Calu3 (cell line): ENCODE data around the gene RIMKLA. TPM values are rescaled to one million over a fixed set of nuclear protein-coding genes. Genes with fewer than 3 reads are reported as not detected.

Experiments
- BruUV-seq: library from RNA; stranded (reverse); fragments of 400-500 nt; replicated peaks from 2 replicates; lab custom pipeline; 2021; lab: Mats Ljungman, UMichigan
- CTCF ChIA-PET: fragments of 300-600 bp; sonication (Branson Sonifier 250); formaldehyde crosslinking; loops from one replicate; lab custom pipeline; 2022; ENCODE audit warnings: antibody characterized with exemption; lab: Charles Lee
- DNase-seq: peaks from one replicate; pipeline ENCODE4 v3.0.0; 2022
- H3K27ac Mint-ChIP-seq: one replicate; pipeline ENCODE4 v1.8.0; 2022; ENCODE audit warnings: mixed read lengths; ENCODE audit not compliant: unreplicated experiment
- H3K27me3 Mint-ChIP-seq: one replicate; pipeline ENCODE4 v1.8.0; 2022; ENCODE audit warnings: mixed read lengths; ENCODE audit not compliant: unreplicated experiment
- H3K36me3 Mint-ChIP-seq: one replicate; pipeline ENCODE4 v1.8.0; 2022; ENCODE audit warnings: mild to moderate bottlenecking, moderate library complexity, mixed read lengths; ENCODE audit not compliant: insufficient read depth, unreplicated experiment
- H3K4me1 Mint-ChIP-seq: one replicate; pipeline ENCODE4 v1.8.0; 2022; ENCODE audit warnings: mild to moderate bottlenecking, low read depth, mixed read lengths; ENCODE audit not compliant: unreplicated experiment
- H3K4me3 Mint-ChIP-seq: one replicate; pipeline ENCODE4 v1.8.0; 2022; ENCODE audit warnings: mild to moderate bottlenecking, low read depth, moderate library complexity, mixed read lengths; ENCODE audit not compliant: unreplicated experiment
- H3K9me3 Mint-ChIP-seq: one replicate; pipeline ENCODE4 v1.8.0; 2022; ENCODE audit warnings: low read depth, mixed read lengths; ENCODE audit not compliant: unreplicated experiment
- intact Hi-C: fragments of 100-400 bp; cut with micrococcal nuclease; formaldehyde crosslinking; loops from one replicate; pipeline ENCODE4 v1.10.0; 2022; ENCODE audit not compliant: unreplicated experiment
- total RNA-seq: library from RNA; stranded (reverse); gene quantifications from 2 replicates; pipeline ENCODE4 v1.2.3, GENCODE V29; 2022
- TF ChIP-seq, protein P1 (sequence below): fragments of 200-600 bp; IDR thresholded peaks from one replicate; pipeline ENCODE4 v1.8.0; 2022; ENCODE audit warnings: antibody characterized with exemption; ENCODE audit not compliant: unreplicated experiment

The RIMKLA gene
- total RNA-seq, 1 experiment from 2014 or later = 1.3 TPM

- H3K27ac Mint-ChIP-seq = peak overlapping the region; percentile 18
- no peak overlapping the region for H3K4me3 Mint-ChIP-seq
- H3K4me1 Mint-ChIP-seq = peaks cover 40% of the 10 kb centered on the region
- BruUV-seq = no TSS peak
- CTCF ChIA-PET = interaction anchor here (0.5 to 1.9 kb wide), 5 partner anchors 16 to 352 kb away, joined by 3 to 8 read pairs (median 3); partner anchors contain the start of gene PPIH
- no peaks in the 10 kb centered on the region for H3K27me3 Mint-ChIP-seq
- peaks cover 15% of the 10 kb centered on the region for H3K36me3 Mint-ChIP-seq
- H3K9me3 Mint-ChIP-seq = no peaks in the 10 kb centered on the region
- DNase-seq = peak; percentile 40
- TF ChIP-seq, protein P1, sequence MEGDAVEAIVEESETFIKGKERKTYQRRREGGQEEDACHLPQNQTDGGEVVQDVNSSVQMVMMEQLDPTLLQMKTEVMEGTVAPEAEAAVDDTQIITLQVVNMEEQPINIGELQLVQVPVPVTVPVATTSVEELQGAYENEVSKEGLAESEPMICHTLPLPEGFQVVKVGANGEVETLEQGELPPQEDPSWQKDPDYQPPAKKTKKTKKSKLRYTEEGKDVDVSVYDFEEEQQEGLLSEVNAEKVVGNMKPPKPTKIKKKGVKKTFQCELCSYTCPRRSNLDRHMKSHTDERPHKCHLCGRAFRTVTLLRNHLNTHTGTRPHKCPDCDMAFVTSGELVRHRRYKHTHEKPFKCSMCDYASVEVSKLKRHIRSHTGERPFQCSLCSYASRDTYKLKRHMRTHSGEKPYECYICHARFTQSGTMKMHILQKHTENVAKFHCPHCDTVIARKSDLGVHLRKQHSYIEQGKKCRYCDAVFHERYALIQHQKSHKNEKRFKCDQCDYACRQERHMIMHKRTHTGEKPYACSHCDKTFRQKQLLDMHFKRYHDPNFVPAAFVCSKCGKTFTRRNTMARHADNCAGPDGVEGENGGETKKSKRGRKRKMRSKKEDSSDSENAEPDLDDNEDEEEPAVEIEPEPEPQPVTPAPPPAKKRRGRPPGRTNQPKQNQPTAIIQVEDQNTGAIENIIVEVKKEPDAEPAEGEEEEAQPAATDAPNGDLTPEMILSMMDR = no peak
- intact Hi-C loops = loop anchor here (5.0 kb wide), 3 partner anchors 122 to 352 kb away; partner anchors contain the start of gene CCDC30
Measured at GRCh38 chr1:42340093-42340492, 40.5 kb upstream of the RIMKLA start.

DNA sequence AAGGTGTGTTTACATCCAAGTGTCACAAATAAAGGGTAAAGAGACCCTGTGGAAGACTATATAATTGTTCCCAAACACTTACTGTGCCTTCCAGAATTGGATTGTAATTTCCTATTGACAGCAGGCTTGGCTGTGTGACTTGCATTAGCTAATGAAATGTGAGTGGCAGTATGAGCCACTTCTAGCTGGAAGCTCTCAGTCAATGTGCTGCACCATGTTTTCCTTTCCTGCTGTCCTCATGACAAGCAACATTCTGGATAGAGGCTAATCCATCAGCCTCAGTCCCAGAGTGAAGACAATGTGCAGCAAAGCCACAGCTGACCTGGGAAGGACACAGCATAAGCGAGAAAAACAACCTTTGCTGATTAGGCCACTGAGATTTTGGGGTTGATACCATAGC, 39.7 kb upstream of the RIMKLA start:
- intact Hi-C loops = loop anchor here (5.0 kb wide), 3 partner anchors 121 to 351 kb away; partner anchors contain the start of gene CCDC30
- H3K4me1 Mint-ChIP-seq = peaks cover 39% of the 10 kb centered on the region
- BruUV-seq = no TSS peak
- H3K9me3 Mint-ChIP-seq = no peaks in the 10 kb centered on the region
- CTCF ChIA-PET = interaction anchor here (1.9 kb wide), 1 partner anchor 25 kb away, joined by 8 read pairs; no protein-coding TSS in a partner anchor
- no peak overlapping the region for H3K4me3 Mint-ChIP-seq
- no peak for DNase-seq
- no peaks in the 10 kb centered on the region for H3K27me3 Mint-ChIP-seq
- TF ChIP-seq, protein P1 = no peak
- no peak overlapping the region for H3K27ac Mint-ChIP-seq
- H3K36me3 Mint-ChIP-seq = peaks cover 7% of the 10 kb centered on the region

GRCh38 chr1:42343049-42343448, 37.5 kb upstream of the RIMKLA start:
- intact Hi-C loops = loop anchor here (5.0 kb wide), 3 partner anchors 119 to 349 kb away; partner anchors contain the start of gene CCDC30

DNA sequence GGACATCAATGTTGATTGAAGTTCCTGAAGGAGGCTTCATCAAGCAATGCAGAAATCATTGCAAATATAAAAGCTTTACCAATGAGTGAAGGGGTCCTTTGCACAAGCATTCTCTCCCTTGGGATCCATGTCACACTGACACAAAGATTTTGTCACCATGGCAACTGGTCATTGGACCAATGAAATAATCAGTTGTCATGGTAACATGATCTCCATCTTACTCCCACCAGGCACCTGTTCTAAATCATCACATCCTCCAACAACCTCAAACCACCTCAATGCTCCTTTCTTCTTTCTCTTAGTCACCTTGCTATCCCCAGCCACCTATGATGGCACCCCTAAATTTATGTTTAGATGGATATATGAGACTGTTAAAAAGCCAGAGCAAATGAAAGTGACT, 32.1 kb upstream of the RIMKLA start:
- Mint-ChIP-seq H3K9me3 (no peaks in the 10 kb centered on the region), H3K27ac (no peak overlapping the region), H3K36me3 (no peaks in the 10 kb centered on the region), H3K4me3 (no peak overlapping the region), H3K27me3 (peaks cover 39% of the 10 kb centered on the region), H3K4me1 (no peaks in the 10 kb centered on the region)
- CTCF ChIA-PET = no interaction called here
- TF ChIP-seq, protein P1 = no peak
- DNase-seq = no peak
- intact Hi-C loops = no loop called here
- BruUV-seq = no TSS peak

More at GRCh38 chr1:42343049-42343448, 37.5 kb upstream of the RIMKLA start:
- no peak overlapping the region for H3K27ac Mint-ChIP-seq
- CTCF ChIA-PET = no interaction called here
- H3K9me3 Mint-ChIP-seq = no peaks in the 10 kb centered on the region
- no peak overlapping the region for H3K4me3 Mint-ChIP-seq
- BruUV-seq = no TSS peak
- TF ChIP-seq, protein P1 = no peak
- no peaks in the 10 kb centered on the region for H3K27me3 Mint-ChIP-seq
- no peaks in the 10 kb centered on the region for H3K36me3 Mint-ChIP-seq
- no peak for DNase-seq
- peaks cover 22% of the 10 kb centered on the region for H3K4me1 Mint-ChIP-seq
